ENCODE measurements around the gene HOMER2. TPM values are rescaled to one million over a fixed set of nuclear protein-coding genes. Genes with fewer than 3 reads are reported as not detected.
A peak's percentile ranks its signal among the peaks of the same experiment; 100 is the strongest.

HOMER2 gene
- total and polyA plus RNA-seq, 9 of the 15 experiments (the other 6 are each of a cell fraction or from before 2014, with no cell fraction given) = 0.13 to 0.47 (median 0.29) TPM; not detected in 1

GRCh38 chr15:82985688-82986441, 33.3 kb upstream of the HOMER2 start, which contains the start of gene RAMAC (continued):
- no peak for TF ChIP-seq SNRNP70 (optimal IDR thresholded peaks at IDR 0.05; ENCODE audit: low read depth, low read length)
- TF ChIP-seq ZFP36 (IDR thresholded peaks at IDR 0.05; ENCODE audit: low read depth, low read length, partially characterized antibody) = no peak
- TF ChIP-seq SAP30 (IDR thresholded peaks at IDR 0.05; ENCODE audit: borderline replicate concordance, insufficient read depth, low read depth, low read length, poor library complexity, severe bottlenecking) = peak; percentile 77
- no peak for TF ChIP-seq BCOR (IDR thresholded peaks at IDR 0.05)
- TF ChIP-seq ZNF232 (CRISPR knock-in tag; IDR thresholded peaks at IDR 0.05) = no peak
- no peak; the same call in 1 of the 2 replicates for TF ChIP-seq CXXC5 (CRISPR knock-in tag; IDR thresholded peaks at IDR 0.05)
- no peak for TF ChIP-seq PRPF4 (IDR thresholded peaks at IDR 0.05; ENCODE audit: insufficient read depth, low read depth, low read length, poor library complexity, severe bottlenecking)
- no peak for TF ChIP-seq ZNF184 (CRISPR knock-in tag; IDR thresholded peaks at IDR 0.05)
- TF ChIP-seq, protein P1, sequence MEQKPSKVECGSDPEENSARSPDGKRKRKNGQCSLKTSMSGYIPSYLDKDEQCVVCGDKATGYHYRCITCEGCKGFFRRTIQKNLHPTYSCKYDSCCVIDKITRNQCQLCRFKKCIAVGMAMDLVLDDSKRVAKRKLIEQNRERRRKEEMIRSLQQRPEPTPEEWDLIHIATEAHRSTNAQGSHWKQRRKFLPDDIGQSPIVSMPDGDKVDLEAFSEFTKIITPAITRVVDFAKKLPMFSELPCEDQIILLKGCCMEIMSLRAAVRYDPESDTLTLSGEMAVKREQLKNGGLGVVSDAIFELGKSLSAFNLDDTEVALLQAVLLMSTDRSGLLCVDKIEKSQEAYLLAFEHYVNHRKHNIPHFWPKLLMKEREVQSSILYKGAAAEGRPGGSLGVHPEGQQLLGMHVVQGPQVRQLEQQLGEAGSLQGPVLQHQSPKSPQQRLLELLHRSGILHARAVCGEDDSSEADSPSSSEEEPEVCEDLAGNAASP (IDR thresholded peaks at IDR 0.05) = no peak
- no peak for TF ChIP-seq ZNF76 (CRISPR knock-in tag; IDR thresholded peaks at IDR 0.05; ENCODE audit: borderline replicate concordance)
- no peak for TF ChIP-seq ZNF584 (CRISPR knock-in tag; IDR thresholded peaks at IDR 0.05; ENCODE audit: low read depth)
- no peak for TF ChIP-seq HMG20B (CRISPR knock-in tag; IDR thresholded peaks at IDR 0.05)
- 0 out of 2 replicates have a peak, but pooled peaks have one; percentile 6 for TF ChIP-seq TCF3 (CRISPR knock-in tag; IDR thresholded peaks at IDR 0.05)
- no peak for TF ChIP-seq FOXP4 (CRISPR knock-in tag; IDR thresholded peaks at IDR 0.05; ENCODE audit: borderline replicate concordance)
- TF ChIP-seq ZNF592 (IDR thresholded peaks at IDR 0.05) = peak; percentile 66
- no peak for TF ChIP-seq SMC3 (conservative IDR thresholded peaks at IDR 0.05; ENCODE audit: insufficient read depth, low read depth, low read length)
- peak; percentile 69 for TF ChIP-seq RAD51 (IDR thresholded peaks at IDR 0.05; ENCODE audit: borderline replicate concordance, low read depth)
- no peak for TF ChIP-seq MAFK (IDR thresholded peaks at IDR 0.05; ENCODE audit: low read length)
- TF ChIP-seq RHOXF2B (CRISPR knock-in tag; conservative IDR thresholded peaks at IDR 0.05) = no peak
- TF ChIP-seq ZNF324 (CRISPR knock-in tag; IDR thresholded peaks at IDR 0.05) = no peak
- TF ChIP-seq NR3C1 (CRISPR knock-in tag; IDR thresholded peaks at IDR 0.05) = no peak
- TF ChIP-seq ARID2 (IDR thresholded peaks at IDR 0.05) = no peak

Measured in K562 (cell line).